PC-9 (cell line): ENCODE measurements around the gene FAM118A.

Experiments
- EZH2 ChIP-seq: fragments of 200-600 bp; sonication (generic); IDR thresholded peaks from 2 replicates; pipeline ENCODE4 v1.8.0; 2017; ENCODE audit warnings: antibody characterized with exemption, low read depth
- TF ChIP-seq, protein P1 (sequence below): fragments of 200-600 bp; sonication (generic); conservative IDR thresholded peaks from 2 replicates; pipeline ENCODE4 v1.6.1; 2017; ENCODE audit warnings: mixed run types, antibody characterized with exemption, mild to moderate bottlenecking, moderate library complexity

DNA sequence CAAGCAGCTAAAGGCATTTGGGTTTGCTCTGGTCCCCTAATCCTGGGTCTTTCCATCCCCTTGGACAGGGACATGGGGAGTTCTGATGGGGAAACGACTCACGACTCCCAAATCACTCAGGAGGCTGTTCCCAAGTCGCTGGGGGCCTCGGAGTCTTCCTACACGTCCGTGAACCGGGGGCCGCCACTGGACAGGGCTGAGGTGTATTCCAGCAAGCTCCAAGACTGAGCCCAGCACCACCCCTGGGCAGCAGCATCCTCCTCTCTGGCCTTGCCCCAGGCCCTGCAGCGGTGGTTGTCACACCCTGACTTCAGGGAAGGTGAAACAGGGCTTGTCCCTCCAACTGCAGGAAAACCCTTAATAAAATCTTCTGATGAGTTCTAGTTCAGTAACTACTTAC lies 14.2 kb upstream of the FAM118A start:
- TF ChIP-seq, protein P1, sequence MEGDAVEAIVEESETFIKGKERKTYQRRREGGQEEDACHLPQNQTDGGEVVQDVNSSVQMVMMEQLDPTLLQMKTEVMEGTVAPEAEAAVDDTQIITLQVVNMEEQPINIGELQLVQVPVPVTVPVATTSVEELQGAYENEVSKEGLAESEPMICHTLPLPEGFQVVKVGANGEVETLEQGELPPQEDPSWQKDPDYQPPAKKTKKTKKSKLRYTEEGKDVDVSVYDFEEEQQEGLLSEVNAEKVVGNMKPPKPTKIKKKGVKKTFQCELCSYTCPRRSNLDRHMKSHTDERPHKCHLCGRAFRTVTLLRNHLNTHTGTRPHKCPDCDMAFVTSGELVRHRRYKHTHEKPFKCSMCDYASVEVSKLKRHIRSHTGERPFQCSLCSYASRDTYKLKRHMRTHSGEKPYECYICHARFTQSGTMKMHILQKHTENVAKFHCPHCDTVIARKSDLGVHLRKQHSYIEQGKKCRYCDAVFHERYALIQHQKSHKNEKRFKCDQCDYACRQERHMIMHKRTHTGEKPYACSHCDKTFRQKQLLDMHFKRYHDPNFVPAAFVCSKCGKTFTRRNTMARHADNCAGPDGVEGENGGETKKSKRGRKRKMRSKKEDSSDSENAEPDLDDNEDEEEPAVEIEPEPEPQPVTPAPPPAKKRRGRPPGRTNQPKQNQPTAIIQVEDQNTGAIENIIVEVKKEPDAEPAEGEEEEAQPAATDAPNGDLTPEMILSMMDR: no peak
- no peak for TF ChIP-seq EZH2
